HG02623 (cell line): ENCODE measurements around the gene RMND5B.

Source experiments
- ATAC-seq: cut with Tn5 transposase; IDR thresholded peaks from one replicate; pipeline ENCODE4 v1.9.1; 2021; ENCODE audit warnings: moderate library complexity; ENCODE audit not compliant: unreplicated experiment

Gene RMND5B

GRCh38 chr5:178199581-178200434 lies 69.0 kb downstream of the RMND5B start:
- no peak for ATAC-seq
